ENCODE data around the gene ARL5B.
"Not testable (repeated sequence)": the region's sequence is repeated elsewhere in the genome, so short reads cannot be mapped to it uniquely, and the experiment has no call there.

ARL5B gene, protein sequence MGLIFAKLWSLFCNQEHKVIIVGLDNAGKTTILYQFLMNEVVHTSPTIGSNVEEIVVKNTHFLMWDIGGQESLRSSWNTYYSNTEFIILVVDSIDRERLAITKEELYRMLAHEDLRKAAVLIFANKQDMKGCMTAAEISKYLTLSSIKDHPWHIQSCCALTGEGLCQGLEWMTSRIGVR

GRCh38 chr10:18659125-18659818 is at the start of gene ARL5B:
TSS of gene ARL5B (plus strand) at chr10:18659431. CDS start at chr10:18659638, 207 bp downstream.
- DNase-seq = peak; percentile 66

DNA sequence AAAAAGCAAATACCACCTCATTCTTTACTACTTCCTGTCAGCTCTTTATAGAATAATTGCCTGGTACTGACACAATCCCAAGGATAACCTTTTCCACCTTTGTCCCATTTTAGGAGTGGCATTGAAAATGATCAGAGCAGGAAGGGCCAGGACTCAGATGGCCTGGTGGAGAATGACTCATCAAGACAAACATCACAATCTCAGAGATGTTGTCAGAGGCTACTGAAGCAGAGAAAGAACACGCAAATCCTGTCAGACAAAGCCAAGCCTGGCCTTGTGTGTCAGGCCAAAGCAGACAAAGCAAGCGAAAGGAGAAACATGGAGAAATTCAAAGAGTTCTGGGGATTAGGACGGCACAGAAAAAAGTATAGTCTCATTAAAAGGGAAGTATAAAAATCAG is 48.7 kb upstream of the ARL5B start:
- DNase-seq = no peak

- DNase-seq = no peak
Observed at GRCh38 chr10:18611168-18611567, 48.1 kb upstream of the ARL5B start.

- no peak for DNase-seq
Observed at GRCh38 chr10:18615618-18616017, 43.6 kb upstream of the ARL5B start.

GRCh38 chr10:18616337-18616736 is 42.9 kb upstream of the ARL5B start:
- DNase-seq = no peak

GRCh38 chr10:18619016-18619415 is 40.2 kb upstream of the ARL5B start:
- DNase-seq = no peak

DNA sequence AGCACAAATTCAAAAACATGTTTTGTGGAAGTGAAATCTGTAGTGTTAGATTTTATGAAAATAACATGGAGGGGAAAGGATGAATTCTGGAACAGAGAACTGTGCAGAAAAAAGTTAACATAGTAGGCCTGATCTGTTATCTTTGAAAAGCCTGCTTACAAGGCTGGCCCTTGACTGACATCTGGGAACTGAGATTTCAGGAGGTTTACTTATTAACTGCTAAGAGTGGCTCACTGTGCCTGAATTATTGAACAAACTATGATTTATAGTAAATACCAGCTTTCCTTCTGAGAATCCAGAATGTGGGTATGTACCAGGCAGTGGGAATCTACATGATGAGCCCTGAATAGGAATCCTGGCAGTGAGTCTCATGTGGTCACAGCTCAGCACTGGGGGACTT is 38.4 kb upstream of the ARL5B start:
- DNase-seq = no peak

DNA sequence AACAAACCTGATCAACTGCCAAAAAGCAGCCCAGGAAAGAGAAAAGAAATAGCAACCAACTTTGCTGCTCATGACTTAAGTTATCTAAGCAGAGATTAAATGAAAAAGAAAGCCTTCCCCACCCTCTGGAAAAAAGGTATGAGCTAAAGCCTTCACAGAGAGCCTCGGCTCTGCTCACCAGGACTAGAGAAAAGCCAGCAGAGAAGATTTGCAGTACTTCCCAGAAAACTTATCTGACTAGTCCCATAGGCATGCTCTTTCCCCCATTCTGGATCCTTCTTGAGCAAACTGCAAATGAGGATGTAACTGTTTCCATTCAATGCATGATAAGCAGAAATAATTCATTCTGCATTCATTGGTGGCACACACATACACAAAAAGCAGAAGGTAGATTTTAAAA is 35.6 kb upstream of the ARL5B start:
- not testable (repeated sequence) for DNase-seq

- no peak for DNase-seq
Observed at GRCh38 chr10:18625886-18626285, 33.3 kb upstream of the ARL5B start.

GRCh38 chr10:18627452-18628018 is 31.7 kb upstream of the ARL5B start:
- peak; percentile 12 for DNase-seq

GRCh38 chr10:18632500-18632899 is 26.7 kb upstream of the ARL5B start:
- not testable (repeated sequence) for DNase-seq

GRCh38 chr10:18635995-18636394 is 23.2 kb upstream of the ARL5B start:
- no peak for DNase-seq

GRCh38 chr10:18637400-18637799 is 21.8 kb upstream of the ARL5B start:
- not testable (repeated sequence) for DNase-seq

DNA sequence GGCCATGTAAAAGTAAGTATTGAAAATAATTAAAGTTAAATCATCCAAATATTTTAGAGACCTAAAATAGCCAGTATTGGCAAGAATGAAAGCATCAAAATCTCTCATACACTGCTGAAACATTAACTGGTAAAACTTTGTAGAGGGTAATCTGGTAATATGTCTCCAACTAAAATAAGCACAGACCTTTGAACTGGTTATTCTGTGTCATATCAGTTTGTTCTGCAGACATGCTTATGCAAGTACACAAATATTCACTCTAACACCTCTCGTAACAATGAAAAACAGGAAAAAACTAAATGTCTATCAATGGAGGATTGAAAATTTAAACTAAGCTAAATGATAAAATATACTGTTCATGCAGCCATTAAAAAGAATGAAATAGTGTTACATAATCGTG is 19.5 kb upstream of the ARL5B start:
- not testable (repeated sequence) for DNase-seq

DNA sequence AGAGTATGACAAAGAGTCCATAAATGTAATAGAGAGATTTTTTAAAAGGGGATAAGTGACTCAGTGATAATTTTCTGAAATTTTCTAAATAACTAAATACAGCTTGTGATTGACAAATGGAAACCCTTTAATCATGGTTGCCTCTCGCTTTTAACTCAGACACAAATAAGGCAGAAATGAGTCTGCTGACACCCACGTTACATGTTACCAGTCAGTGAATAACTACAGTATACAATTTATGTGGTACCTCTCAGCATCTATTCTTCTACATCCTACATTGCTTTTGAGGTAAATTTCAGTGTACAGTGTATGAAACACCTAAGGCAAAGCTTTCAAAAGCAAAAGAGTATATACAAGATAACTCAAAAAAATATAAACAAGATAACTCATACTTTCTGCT is 12.1 kb upstream of the ARL5B start:
- DNase-seq = no peak

DNA sequence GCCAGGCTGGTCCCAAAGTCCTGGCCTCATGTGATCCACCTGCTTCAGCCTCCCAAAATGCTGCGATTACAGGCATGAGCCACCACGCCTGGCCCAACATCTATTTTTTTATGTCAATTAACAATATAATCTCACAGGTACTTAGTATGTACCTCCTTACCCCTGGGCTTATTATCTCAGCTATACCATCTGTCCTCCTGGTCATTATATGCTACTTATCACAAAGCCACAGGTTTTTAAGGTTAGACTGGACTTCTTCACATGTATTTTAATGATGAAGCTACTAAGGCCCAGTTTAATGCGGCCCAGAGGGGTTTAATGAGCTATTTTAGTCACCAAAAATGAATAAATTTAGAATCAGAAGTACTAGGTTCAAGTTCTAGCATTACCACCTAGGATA is 11.3 kb upstream of the ARL5B start:
- DNase-seq = no peak

DNA sequence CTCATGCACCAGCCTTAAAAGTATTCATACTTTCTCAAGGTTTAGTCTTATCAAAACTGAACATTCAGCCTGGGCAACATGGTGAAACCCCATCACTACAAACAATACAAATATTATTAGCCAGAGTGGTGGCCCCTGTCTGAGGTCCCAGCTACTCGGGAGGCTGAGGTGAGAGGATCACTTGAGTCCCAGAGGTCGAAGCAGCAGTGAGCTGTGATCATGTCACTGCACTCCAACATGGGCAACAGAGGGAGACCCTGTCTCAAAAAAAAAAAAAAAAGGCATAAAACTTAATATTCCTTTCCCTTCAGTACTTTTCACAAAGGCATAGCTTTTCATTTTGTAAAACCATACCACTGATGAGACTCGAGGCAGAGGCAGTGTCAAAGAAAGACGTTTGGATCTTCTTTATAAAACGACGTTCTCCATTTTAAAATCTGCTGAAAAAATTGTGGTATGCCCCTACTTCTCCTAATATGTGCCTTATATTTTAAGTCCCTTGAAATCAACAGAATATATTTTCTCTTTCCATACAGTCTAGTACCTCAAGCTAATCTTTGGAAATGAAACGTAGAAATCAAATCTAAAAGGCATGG is 9.8 kb upstream of the ARL5B start:
- DNase-seq = no peak

DNA sequence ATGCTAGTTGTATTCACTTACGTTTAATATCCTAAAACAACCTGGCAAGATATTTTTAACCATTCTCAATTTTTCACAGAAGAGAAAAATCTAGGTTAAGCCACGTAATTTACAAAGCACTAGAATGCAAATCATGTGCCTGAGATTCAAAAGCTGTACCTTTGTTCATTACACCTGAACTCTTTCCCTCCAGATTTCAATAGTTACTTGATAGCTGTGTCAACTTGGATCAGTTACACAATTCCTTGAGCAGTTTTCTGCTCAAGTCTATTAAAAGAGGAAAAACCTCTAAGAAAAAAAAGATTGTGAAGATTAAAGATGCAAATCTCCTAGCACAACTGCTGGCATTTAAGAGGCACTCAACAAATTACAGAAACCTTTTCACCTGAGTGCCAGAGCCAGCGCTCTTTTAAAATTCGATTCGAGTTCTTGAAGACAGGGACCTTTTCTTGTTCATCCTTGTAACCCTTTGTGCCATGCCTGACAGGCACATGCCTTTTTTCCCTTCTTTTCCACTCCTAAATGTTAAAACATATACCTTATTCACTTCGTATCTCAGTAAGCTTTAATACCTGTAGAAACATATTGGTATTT is 8.7 kb upstream of the ARL5B start:
- DNase-seq = no peak

- DNase-seq = peak; percentile 39
Observed at GRCh38 chr10:18651324-18652007, 7.8 kb upstream of the ARL5B start, which contains the start of gene NSUN6. TSS of gene NSUN6 (minus strand) at chr10:18651587. CDS start at chr10:18651203, 384 bp downstream.

GRCh38 chr10:18653112-18653511 is 6.1 kb upstream of the ARL5B start:
- DNase-seq = no peak

DNA sequence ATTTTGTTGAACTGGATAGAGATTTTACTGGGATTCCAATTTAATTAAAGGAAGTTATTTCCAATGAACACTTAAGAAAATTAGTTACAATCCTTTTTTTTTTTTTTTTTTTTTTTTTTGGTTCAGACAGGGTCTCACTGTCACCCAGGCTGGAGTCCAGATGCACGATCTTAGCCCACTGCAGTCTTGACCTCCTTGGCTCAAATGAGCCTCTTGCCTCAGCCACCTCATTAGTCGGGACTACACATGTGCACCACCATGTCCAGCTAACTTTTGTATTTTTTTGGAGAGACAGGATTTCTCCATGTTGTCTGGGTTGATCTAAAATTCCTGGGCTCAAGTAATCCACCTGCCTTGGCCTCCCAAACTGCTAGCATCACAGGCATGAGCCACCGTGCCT is 2.5 kb upstream of the ARL5B start:
- DNase-seq = no peak

- DNase-seq = no peak
Observed at GRCh38 chr10:18658271-18659124, 733 bp upstream of the ARL5B start.

Measured in DMS 273 treated with DMSO at 0.1 percent for 48 hours (cell line).